ENCODE data around the gene TMEM143.

TMEM143 gene

GRCh38 chr19:48370955-48371354, 7.2 kb upstream of the TMEM143 start:
- Histone ChIP-seq H3K27ac (ENCODE audit: insufficient read depth in 1 of 2, low read depth in 1 of 2, low read length in 2 of 2, poor library complexity in 1 of 2, severe bottlenecking in 2 of 2) (no peak overlapping the region), H3K27me3 (replicated peaks in 2 of 5; ENCODE audit: control insufficient read depth in 4 of 5, insufficient read depth in 5 of 5, low read length in 4 of 5) (no peaks in the 10 kb centered on the region), H3K4me3 (ENCODE audit: control insufficient read depth in 1 of 7, extremely low read depth in 1 of 7, insufficient read depth in 4 of 7, low read depth in 2 of 7, low read length in 6 of 7) (no peak overlapping the region), H3K9me3 (ENCODE audit: control extremely low read depth in 1 of 5, control insufficient read depth in 4 of 5, insufficient read depth in 2 of 5, low read depth in 1 of 5, low read length in 4 of 5) (no peaks in the 10 kb centered on the region), H3K36me3 (ENCODE audit: control insufficient read depth in 4 of 4, insufficient read depth in 4 of 4, low read length in 3 of 4) (no peaks in the 10 kb centered on the region), H3K4me1 (ENCODE audit: control extremely low read depth in 1 of 4, control insufficient read depth in 4 of 4, insufficient read depth in 4 of 4, low read length in 3 of 4) (no peaks in the 10 kb centered on the region)
- no peak for DNase-seq
- 100% methylated on average over 4 of the region's 4 CpGs for WGBS (ENCODE audit: insufficient coverage)
- ChIA-PET POLR2A (no interaction called here), CTCF (interaction anchor here (1.9 kb wide), 1 partner anchor 20 kb away, joined by 7 read pairs; the partner anchor contains the start of gene KDELR1)

DNA sequence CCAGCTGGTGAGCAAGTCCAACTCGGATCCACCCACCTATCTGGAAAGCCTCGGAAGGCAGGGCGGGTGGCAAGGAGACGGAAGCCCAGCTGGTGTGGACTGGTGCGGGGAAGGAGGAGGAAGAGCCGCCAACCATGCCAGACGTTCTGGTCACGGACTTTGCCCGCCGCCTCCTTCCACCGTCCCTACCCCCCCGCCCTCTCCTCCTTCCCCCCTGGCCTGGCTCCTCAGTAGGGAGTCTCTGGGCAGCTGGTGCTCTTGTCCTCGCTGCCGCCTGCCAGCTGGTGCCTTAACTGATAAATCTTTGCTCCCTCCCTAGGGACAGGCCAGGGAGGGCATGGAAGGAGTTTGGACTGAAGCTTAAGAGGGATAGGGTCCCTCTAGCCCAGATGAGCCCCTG, 5.2 kb upstream of the TMEM143 start:
- WGBS (ENCODE audit: insufficient coverage): 98% methylated on average over 6 of the region's 14 CpGs
- Histone ChIP-seq H3K4me1 (ENCODE audit: control extremely low read depth in 1 of 4, control insufficient read depth in 4 of 4, insufficient read depth in 4 of 4, low read length in 3 of 4) (peaks cover 0 to 8% (median 7%) of the 10 kb centered on the region in 4 experiments), H3K36me3 (ENCODE audit: control insufficient read depth in 4 of 4, insufficient read depth in 4 of 4, low read length in 3 of 4) (no peaks in the 10 kb centered on the region), H3K27ac (ENCODE audit: insufficient read depth in 1 of 2, low read depth in 1 of 2, low read length in 2 of 2, poor library complexity in 1 of 2, severe bottlenecking in 2 of 2) (no peak overlapping the region), H3K4me3 (ENCODE audit: control insufficient read depth in 1 of 7, extremely low read depth in 1 of 7, insufficient read depth in 4 of 7, low read depth in 2 of 7, low read length in 6 of 7) (no peak overlapping the region), H3K9me3 (ENCODE audit: control extremely low read depth in 1 of 5, control insufficient read depth in 4 of 5, insufficient read depth in 2 of 5, low read depth in 1 of 5, low read length in 4 of 5) (no peaks in the 10 kb centered on the region), H3K27me3 (replicated peaks in 2 of 5; ENCODE audit: control insufficient read depth in 4 of 5, insufficient read depth in 5 of 5, low read length in 4 of 5) (no peaks in the 10 kb centered on the region)
- ChIA-PET CTCF (no interaction called here), POLR2A (no interaction called here)
- DNase-seq: no peak

DNA sequence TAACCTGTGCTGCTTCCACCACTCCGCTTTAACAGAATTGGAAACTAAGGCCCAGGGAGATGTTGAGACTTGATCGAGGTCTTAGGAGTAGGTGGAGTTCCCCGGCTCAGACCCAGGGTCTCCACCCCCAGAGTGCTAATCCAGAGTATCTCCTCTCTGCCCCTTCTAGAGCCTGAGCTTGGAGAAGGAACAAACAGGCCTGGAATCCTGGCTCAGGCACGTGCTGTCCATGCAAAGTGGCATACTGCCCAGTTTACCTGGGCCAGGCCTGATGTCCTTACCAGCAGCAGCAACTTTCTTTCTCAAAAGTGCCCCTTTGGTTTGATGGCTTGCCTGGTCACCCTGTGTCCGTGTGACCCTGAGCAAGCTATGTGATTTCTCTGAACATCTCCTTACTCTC, 4.1 kb upstream of the TMEM143 start:
- Histone ChIP-seq H3K9me3 (ENCODE audit: control extremely low read depth in 1 of 5, control insufficient read depth in 4 of 5, insufficient read depth in 2 of 5, low read depth in 1 of 5, low read length in 4 of 5) (no peaks in the 10 kb centered on the region), H3K27ac (ENCODE audit: insufficient read depth in 1 of 2, low read depth in 1 of 2, low read length in 2 of 2, poor library complexity in 1 of 2, severe bottlenecking in 2 of 2) (no peak overlapping the region), H3K36me3 (ENCODE audit: control insufficient read depth in 4 of 4, insufficient read depth in 4 of 4, low read length in 3 of 4) (no peaks in the 10 kb centered on the region), H3K4me1 (ENCODE audit: control extremely low read depth in 1 of 4, control insufficient read depth in 4 of 4, insufficient read depth in 4 of 4, low read length in 3 of 4) (peaks cover 0 to 16% (median 13%) of the 10 kb centered on the region in 4 experiments), H3K27me3 (replicated peaks in 2 of 5; ENCODE audit: control insufficient read depth in 4 of 5, insufficient read depth in 5 of 5, low read length in 4 of 5) (no peaks in the 10 kb centered on the region), H3K4me3 (ENCODE audit: control insufficient read depth in 1 of 7, extremely low read depth in 1 of 7, insufficient read depth in 4 of 7, low read depth in 2 of 7, low read length in 6 of 7) (no peak overlapping the region)
- no peak for DNase-seq
- CTCF ChIA-PET: no interaction called here
- POLR2A ChIA-PET: no interaction called here
- 97% methylated on average over 2 of the region's 5 CpGs for WGBS (ENCODE audit: insufficient coverage)

DNA sequence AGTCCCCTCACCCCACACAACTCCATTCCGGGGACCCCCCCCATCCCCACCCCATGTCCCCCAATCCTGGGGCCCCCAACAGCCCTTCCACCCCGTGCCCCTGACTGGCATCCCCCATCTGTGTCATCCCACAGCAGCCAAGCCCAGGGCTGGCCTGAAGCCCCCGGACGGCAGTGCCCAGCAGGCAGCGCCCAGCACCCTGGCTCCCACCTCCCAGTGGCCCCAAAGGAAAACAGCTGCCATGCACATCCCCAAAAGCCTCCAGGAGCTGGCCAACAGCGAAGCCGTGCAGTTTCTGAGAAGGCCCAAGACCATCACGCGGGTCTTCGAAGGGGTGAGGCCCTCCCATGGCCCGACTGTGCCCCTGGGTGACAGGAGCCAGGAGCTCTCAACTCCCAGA, 1.9 kb upstream of the TMEM143 start:
- H3K27ac ChIP-seq (ENCODE audit: insufficient read depth in 1 of 2, low read depth in 1 of 2, low read length in 2 of 2, poor library complexity in 1 of 2, severe bottlenecking in 2 of 2): no peak overlapping the region
- H3K4me3 ChIP-seq (ENCODE audit: control insufficient read depth in 1 of 7, extremely low read depth in 1 of 7, insufficient read depth in 4 of 7, low read depth in 2 of 7, low read length in 6 of 7): no peak overlapping the region
- WGBS (ENCODE audit: insufficient coverage): 100% methylated on average over 4 of the region's 11 CpGs
- H3K9me3 ChIP-seq (ENCODE audit: control extremely low read depth in 1 of 5, control insufficient read depth in 4 of 5, insufficient read depth in 2 of 5, low read depth in 1 of 5, low read length in 4 of 5): no peaks in the 10 kb centered on the region
- H3K27me3 ChIP-seq (replicated peaks in 2 of 5; ENCODE audit: control insufficient read depth in 4 of 5, insufficient read depth in 5 of 5, low read length in 4 of 5): no peaks in the 10 kb centered on the region
- POLR2A ChIA-PET: no interaction called here
- peaks cover 0 to 17% (median 13%) of the 10 kb centered on the region in 4 experiments for H3K4me1 ChIP-seq (ENCODE audit: control extremely low read depth in 1 of 4, control insufficient read depth in 4 of 4, insufficient read depth in 4 of 4, low read length in 3 of 4)
- H3K36me3 ChIP-seq (ENCODE audit: control insufficient read depth in 4 of 4, insufficient read depth in 4 of 4, low read length in 3 of 4): no peaks in the 10 kb centered on the region
- DNase-seq: no peak
- CTCF ChIA-PET: interaction anchor here (1.6 kb wide), 1 partner anchor 8 kb away, joined by 4 read pairs; no protein-coding TSS in a partner anchor

- peak overlapping the region; percentile 46 to 84 for H3K27ac ChIP-seq (ENCODE audit: insufficient read depth in 1 of 2, low read depth in 1 of 2, low read length in 2 of 2, poor library complexity in 1 of 2, severe bottlenecking in 2 of 2)
- H3K36me3 ChIP-seq (ENCODE audit: control insufficient read depth in 4 of 4, insufficient read depth in 4 of 4, low read length in 3 of 4): no peaks in the 10 kb centered on the region
- 59% methylated on average over 8 of the region's 10 CpGs for WGBS (ENCODE audit: insufficient coverage)
- peak overlapping the region in 5 of 7 experiments; percentile 41 to 83 (median 62) for H3K4me3 ChIP-seq (ENCODE audit: control insufficient read depth in 1 of 7, extremely low read depth in 1 of 7, insufficient read depth in 4 of 7, low read depth in 2 of 7, low read length in 6 of 7)
- POLR2A ChIA-PET: no interaction called here
- no peaks in the 10 kb centered on the region for H3K27me3 ChIP-seq (replicated peaks in 2 of 5; ENCODE audit: control insufficient read depth in 4 of 5, insufficient read depth in 5 of 5, low read length in 4 of 5)
- CTCF ChIA-PET: interaction anchor here (1.6 to 3.1 kb wide), 3 partner anchors 9 to 45 kb away, joined by 4 to 14 read pairs (median 5); partner anchors contain the start of gene KDELR1
- no peak for DNase-seq
- no peaks in the 10 kb centered on the region for H3K9me3 ChIP-seq (ENCODE audit: control extremely low read depth in 1 of 5, control insufficient read depth in 4 of 5, insufficient read depth in 2 of 5, low read depth in 1 of 5, low read length in 4 of 5)
- H3K4me1 ChIP-seq (ENCODE audit: control extremely low read depth in 1 of 4, control insufficient read depth in 4 of 4, insufficient read depth in 4 of 4, low read length in 3 of 4): peaks cover 0 to 17% (median 13%) of the 10 kb centered on the region in 4 experiments
Observed at GRCh38 chr19:48364598-48365348, 1.0 kb upstream of the TMEM143 start.

GRCh38 chr19:48363500-48363809, 285 bp downstream of the TMEM143 start:
- Histone ChIP-seq H3K27ac (ENCODE audit: insufficient read depth in 1 of 2, low read depth in 1 of 2, low read length in 2 of 2, poor library complexity in 1 of 2, severe bottlenecking in 2 of 2) (peak overlapping the region; percentile 66 to 92), H3K4me3 (ENCODE audit: control insufficient read depth in 1 of 7, extremely low read depth in 1 of 7, insufficient read depth in 4 of 7, low read depth in 2 of 7, low read length in 6 of 7) (peak overlapping the region; percentile 28 to 85 (median 75)), H3K36me3 (ENCODE audit: control insufficient read depth in 4 of 4, insufficient read depth in 4 of 4, low read length in 3 of 4) (no peaks in the 10 kb centered on the region), H3K9me3 (ENCODE audit: control extremely low read depth in 1 of 5, control insufficient read depth in 4 of 5, insufficient read depth in 2 of 5, low read depth in 1 of 5, low read length in 4 of 5) (no peaks in the 10 kb centered on the region), H3K4me1 (ENCODE audit: control extremely low read depth in 1 of 4, control insufficient read depth in 4 of 4, insufficient read depth in 4 of 4, low read length in 3 of 4) (peaks cover 0 to 17% (median 13%) of the 10 kb centered on the region in 4 experiments), H3K27me3 (replicated peaks in 2 of 5; ENCODE audit: control insufficient read depth in 4 of 5, insufficient read depth in 5 of 5, low read length in 4 of 5) (no peaks in the 10 kb centered on the region)
- DNase-seq: no peak
- ChIA-PET POLR2A (interaction anchor here (0.6 to 0.7 kb wide), 2 partner anchors 37 to 1050 kb away, joined by 3 to 7 read pairs; no protein-coding TSS in a partner anchor), CTCF (interaction anchor here (0.7 to 3.1 kb wide), 7 partner anchors 15 to 268 kb away, joined by 3 to 14 read pairs (median 4); partner anchors contain the start of gene KDELR1)
- WGBS (ENCODE audit: insufficient coverage): 9% methylated on average over 7 of the region's 10 CpGs
